Measurements from ENCODE around the gene PCSK7. TPM values are rescaled to one million over a fixed set of nuclear protein-coding genes. Genes with fewer than 3 reads are reported as not detected.
A peak's percentile ranks its signal among the peaks of the same experiment; 100 is the strongest.

The PCSK7 gene
- polyA plus RNA-seq, 6 donors from 2014 or later = 27.8 to 61.9 (median 32.2) TPM

DNA sequence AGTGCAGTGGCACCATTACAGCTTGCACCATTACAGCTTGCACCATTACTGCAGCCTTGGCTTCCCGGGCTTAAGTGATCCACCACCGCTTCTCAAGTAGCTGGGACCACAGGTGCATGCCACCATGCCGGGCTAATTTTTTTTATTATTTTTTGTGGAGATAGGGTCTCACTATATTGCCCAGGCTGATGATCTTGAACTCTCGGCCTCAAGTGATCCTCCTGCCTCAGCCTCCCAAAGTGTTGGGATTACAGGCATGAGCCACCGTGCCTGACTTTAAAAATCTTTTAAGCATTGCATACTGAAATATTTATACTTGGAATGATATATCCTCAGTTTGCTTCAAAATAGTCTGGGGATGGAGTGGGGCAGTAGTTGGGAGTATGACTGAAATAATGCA, 77.4 kb downstream of the PCSK7 start:
- no peaks in the 10 kb centered on the region for H3K9me3 Mint-ChIP-seq
- no peak overlapping the region for H3K4me3 Mint-ChIP-seq
- ATAC-seq (ENCODE audit: low read depth in 2 of 2) (no peak), DNase-seq (no peak)
- peaks cover 5 to 39% (median 25%) of the 10 kb centered on the region in 3 donors for H3K4me1 Mint-ChIP-seq
- H3K27me3 Mint-ChIP-seq = no peaks in the 10 kb centered on the region
- H3K27ac Mint-ChIP-seq = peak overlapping the region in 1 of 6 donors; percentile 60
- no peaks in the 10 kb centered on the region for H3K36me3 Mint-ChIP-seq

Other genes starting within 250 kb of the PCSK7 start
- 10 to 100 TPM; 27.7 to 52.1 (median 35.6) TPM for gene SIK3, start 133.6 kb downstream of the PCSK7 start, polyA plus RNA-seq (ENCODE audit: low read depth in 6 of 6)
- gene PAFAH1B2, start 87.8 kb downstream of the PCSK7 start, polyA plus RNA-seq (ENCODE audit: low read depth in 6 of 6) = 10 to 100 TPM; 18.0 to 23.3 (median 20.9) TPM
- gene SIDT2, start 53.3 kb downstream of the PCSK7 start, polyA plus RNA-seq (ENCODE audit: low read depth in 6 of 6) = 100 to 1,000 TPM in 1 of 6 donors, 10 to 100 TPM in 5; 19.2 to 126 (median 80.7) TPM
- gene TAGLN, start 32.7 kb downstream of the PCSK7 start, polyA plus RNA-seq (ENCODE audit: low read depth in 6 of 6) = 10 to 100 TPM in 2 of 6 donors, 1 to 10 TPM in 3, not detected in 1; 5.2 to 11.5 (median 6.8) TPM
- gene RNF214, start 598 bp upstream of the PCSK7 start, polyA plus RNA-seq (ENCODE audit: low read depth in 6 of 6) = 10 to 100 TPM in 4 of 6 donors, 1 to 10 TPM in 2; 1.4 to 15.5 (median 13.4) TPM
- gene BACE1-AS, start 59.3 kb upstream of the PCSK7 start, polyA plus RNA-seq (ENCODE audit: low read depth in 6 of 6) = 1 to 10 TPM in 1 of 6 donors, under 1 TPM in 3, not detected in 2; 0.29 to 1.2 (median 0.58) TPM
- gene BACE1, start 84.2 kb upstream of the PCSK7 start, polyA plus RNA-seq (ENCODE audit: low read depth in 6 of 6) = 1 to 10 TPM in 1 of 6 donors, under 1 TPM in 2, not detected in 3; 0.05 to 1.0 (median 0.07) TPM
- gene CEP164, start 95.8 kb upstream of the PCSK7 start, polyA plus RNA-seq (ENCODE audit: low read depth in 6 of 6) = 10 to 100 TPM in 4 of 6 donors, 1 to 10 TPM in 2; 4.7 to 24.4 (median 13.6) TPM

Measured in naive B cell (primary cell).